C4-2B (cell line): ENCODE results near the gene TOR2A.

Experiments used
- ZFX ChIP-seq: fragments of 450-650 bp; IDR thresholded peaks from 2 replicates; pipeline ENCODE4 v1.6.1; 2017
- TF ChIP-seq, protein P1 (sequence below): fragments of 450-650 bp; conservative IDR thresholded peaks from 2 replicates; pipeline ENCODE4 v1.5.1; 2017; ENCODE audit warnings: mild to moderate bottlenecking

DNA sequence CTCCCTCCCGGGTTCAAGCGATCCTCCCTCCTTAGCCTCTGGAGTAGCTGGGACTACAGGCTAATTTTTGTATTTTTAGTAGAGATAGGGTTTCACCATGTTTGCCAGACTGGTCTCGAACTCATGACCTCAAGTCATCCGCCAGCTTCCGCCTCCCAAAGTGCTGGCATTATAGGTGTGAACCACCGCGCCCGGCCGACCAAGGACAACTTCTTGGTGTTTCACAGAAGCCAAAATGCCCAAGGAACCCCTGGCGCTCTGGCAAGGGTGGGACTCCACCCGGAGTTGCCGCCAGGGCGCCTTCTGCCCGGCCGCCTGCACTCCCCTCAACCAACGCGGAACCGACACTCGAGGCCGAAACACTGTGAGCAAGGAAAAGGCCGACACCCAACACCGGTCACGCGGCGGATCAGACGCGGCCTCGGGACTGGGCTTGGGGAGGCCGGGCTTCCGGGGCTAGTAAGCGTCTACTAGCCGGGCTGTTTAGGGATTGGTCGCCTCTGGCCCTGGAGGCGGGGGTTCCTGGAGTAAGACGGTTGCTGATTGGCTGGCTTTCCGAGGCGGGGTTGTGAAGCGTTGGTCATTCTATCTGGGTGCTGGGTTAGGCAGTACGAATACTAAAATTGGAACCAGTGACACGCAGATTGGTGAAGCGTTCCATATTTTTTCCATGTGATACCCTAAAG lies 36.0 kb downstream of the TOR2A start:
- TF ChIP-seq, protein P1, sequence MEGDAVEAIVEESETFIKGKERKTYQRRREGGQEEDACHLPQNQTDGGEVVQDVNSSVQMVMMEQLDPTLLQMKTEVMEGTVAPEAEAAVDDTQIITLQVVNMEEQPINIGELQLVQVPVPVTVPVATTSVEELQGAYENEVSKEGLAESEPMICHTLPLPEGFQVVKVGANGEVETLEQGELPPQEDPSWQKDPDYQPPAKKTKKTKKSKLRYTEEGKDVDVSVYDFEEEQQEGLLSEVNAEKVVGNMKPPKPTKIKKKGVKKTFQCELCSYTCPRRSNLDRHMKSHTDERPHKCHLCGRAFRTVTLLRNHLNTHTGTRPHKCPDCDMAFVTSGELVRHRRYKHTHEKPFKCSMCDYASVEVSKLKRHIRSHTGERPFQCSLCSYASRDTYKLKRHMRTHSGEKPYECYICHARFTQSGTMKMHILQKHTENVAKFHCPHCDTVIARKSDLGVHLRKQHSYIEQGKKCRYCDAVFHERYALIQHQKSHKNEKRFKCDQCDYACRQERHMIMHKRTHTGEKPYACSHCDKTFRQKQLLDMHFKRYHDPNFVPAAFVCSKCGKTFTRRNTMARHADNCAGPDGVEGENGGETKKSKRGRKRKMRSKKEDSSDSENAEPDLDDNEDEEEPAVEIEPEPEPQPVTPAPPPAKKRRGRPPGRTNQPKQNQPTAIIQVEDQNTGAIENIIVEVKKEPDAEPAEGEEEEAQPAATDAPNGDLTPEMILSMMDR, result no peak
- no peak for TF ChIP-seq ZFX
